Activated naive CD8-positive, alpha-beta T cell treated with anti-CD3 and anti-CD28 coated beads, Interleukin-2, amount 50 U/mL, for 24 hours (primary cell): ENCODE measurements around the gene RNF41.
A peak's percentile ranks its signal among the peaks of the same experiment; 100 is the strongest.

Source experiments
- ATAC-seq: fragments of 150-1000 bp; cut with Tn5 transposase; one replicate; pipeline ENCODE4 v1.10.0; 2021
- DNase-seq: peaks from one replicate; pipeline ENCODE4 v3.0.0; 2021
- H3K27ac Mint-ChIP-seq: one replicate; pipeline ENCODE4 v1.8.0; 2021; ENCODE audit warnings: mild to moderate bottlenecking, mixed read lengths
- H3K27me3 Mint-ChIP-seq: one replicate; pipeline ENCODE4 v1.8.0; 2021; ENCODE audit warnings: mixed read lengths
- H3K36me3 Mint-ChIP-seq: one replicate; pipeline ENCODE4 v1.8.0; 2021; ENCODE audit warnings: low read depth, mixed read lengths
- H3K4me1 Mint-ChIP-seq: one replicate; pipeline ENCODE4 v1.8.0; 2021; ENCODE audit warnings: mixed read lengths
- H3K4me3 Mint-ChIP-seq: one replicate; pipeline ENCODE4 v1.8.0; 2021; ENCODE audit warnings: mild to moderate bottlenecking, moderate library complexity, mixed read lengths
- H3K9me3 Mint-ChIP-seq: one replicate; pipeline ENCODE4 v1.8.0; 2021; ENCODE audit warnings: mixed read lengths

Gene RNF41

DNA sequence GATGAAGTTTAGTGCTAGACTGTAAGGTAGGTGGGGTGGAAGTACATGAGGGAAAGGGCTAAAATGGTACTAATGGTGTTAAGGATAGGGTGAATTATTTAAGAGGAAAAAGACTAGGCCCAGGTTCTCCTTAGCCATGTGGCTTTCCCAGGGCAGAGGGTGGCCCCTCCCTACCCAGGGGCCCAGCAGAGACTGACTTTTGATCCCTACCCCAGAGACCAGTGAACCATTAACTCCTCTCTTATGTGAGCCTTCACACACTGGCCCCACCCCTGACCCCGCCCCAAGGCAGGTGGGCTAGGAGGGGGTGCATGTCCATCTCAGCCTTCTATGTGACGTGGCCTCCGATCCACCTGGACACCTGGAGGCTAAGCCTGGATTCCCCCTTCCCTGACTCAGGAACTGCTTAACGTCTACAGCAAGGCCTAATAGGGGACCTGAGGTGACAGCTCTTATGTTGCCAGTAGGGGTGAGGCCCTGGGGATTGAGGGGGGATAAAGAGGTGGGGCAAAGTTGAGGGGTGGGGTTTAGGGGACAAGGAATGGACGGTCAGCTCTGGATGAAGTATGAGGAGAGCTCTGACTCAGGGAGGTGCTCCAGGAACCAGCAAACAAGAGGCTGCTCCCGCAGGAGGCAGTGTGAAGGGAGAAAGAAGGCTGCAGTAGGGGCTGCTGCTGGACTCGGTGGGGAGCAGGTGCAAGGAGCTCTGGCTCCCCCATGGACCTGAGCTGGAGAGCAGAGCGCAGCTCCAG is 8.9 kb upstream of the RNF41 start:
- Mint-ChIP-seq H3K9me3 (no peaks in the 10 kb centered on the region), H3K36me3 (peaks cover 13% of the 10 kb centered on the region), H3K27ac (no peak overlapping the region), H3K27me3 (no peaks in the 10 kb centered on the region), H3K4me3 (no peak overlapping the region), H3K4me1 (peaks cover 2% of the 10 kb centered on the region)
- DNase-seq (no peak), ATAC-seq (peak; percentile 10)

DNA sequence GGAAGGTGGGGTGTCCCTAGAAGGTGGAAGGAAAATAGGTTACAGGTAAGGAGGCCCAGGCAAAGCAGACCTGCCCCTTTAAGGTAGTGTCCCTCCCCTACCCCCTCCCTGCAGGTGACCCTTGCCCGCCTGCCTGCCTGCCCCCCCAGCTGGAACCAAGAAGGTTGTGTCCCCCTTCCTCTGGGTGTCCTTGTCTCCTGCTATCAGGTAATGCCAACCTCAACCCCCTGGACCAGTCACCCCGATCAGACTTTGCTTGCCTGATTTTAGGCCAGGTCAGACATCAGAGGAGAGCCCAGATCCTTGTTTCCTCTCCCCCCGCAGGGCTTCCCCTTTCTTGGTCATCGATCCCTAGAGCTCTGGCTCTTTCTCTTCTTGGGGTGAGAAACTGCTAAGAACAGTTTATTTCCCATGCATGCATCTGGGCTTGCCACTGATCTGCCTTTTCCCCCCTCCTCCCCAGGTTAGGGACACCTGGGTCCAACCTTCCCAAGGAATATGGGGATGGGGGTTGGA is 8.3 kb upstream of the RNF41 start, which contains the start of gene SLC39A5:
Gene SLC39A5, plus strand, starts transcription at position 136 of the 516 bp plus-strand sequence. CDS start 1,224 bp downstream, outside the sequence.
- Mint-ChIP-seq H3K4me1 (peaks cover 9% of the 10 kb centered on the region), H3K36me3 (peaks cover 13% of the 10 kb centered on the region), H3K4me3 (no peak within 1 kb of the TSS), H3K27me3 (no peaks in the 10 kb centered on the region), H3K27ac (no peak within 1 kb of the TSS), H3K9me3 (no peaks in the 10 kb centered on the region)
- DNase-seq (no peak), ATAC-seq (peak; percentile 9)

DNA sequence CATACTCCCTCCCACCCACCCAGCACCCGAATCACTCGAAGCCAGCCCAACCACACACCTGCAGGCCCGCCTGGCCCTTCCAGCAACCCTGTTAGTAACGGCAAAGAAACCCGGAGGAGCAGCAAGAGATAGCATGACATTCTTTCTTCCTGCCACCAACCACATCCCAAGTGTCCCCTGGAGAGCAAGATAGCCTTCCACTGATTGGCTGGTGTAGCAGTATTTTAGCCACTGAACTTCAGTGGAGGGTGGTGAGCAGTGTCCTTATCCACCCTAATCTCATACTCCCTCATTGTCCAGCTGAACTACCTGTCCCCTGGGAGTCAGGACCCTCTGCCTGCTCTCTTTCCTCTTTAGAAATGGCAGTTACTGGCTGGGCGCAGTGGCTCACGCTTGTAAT is 7.4 kb upstream of the RNF41 start:
- peaks cover 13% of the 10 kb centered on the region for H3K36me3 Mint-ChIP-seq
- no peak overlapping the region for H3K27ac Mint-ChIP-seq
- H3K4me3 Mint-ChIP-seq = no peak overlapping the region
- H3K27me3 Mint-ChIP-seq = no peaks in the 10 kb centered on the region
- no peak for ATAC-seq
- no peak for DNase-seq
- H3K9me3 Mint-ChIP-seq = no peaks in the 10 kb centered on the region
- H3K4me1 Mint-ChIP-seq = peaks cover 16% of the 10 kb centered on the region

DNA sequence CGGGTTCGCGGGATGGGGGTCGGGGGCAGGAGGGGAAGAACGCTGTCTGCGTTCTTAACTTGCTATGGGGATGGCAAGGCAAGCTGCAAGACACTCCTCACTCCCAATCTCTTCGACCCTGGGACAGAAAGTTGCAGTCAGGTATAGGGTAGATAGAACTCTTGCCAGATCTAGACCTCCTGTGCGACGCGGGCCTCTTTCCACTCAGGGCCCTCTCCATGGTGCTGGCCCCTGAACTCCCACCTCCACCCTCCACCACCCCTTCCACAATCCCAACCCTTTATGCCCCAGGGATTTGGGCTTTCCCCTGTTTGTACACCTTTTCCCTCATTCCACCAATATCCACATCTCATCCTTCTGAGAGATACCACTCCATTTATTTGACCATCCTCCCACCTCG is 3.2 kb upstream of the RNF41 start:
- no peak for ATAC-seq
- peaks cover 46% of the 10 kb centered on the region for H3K4me1 Mint-ChIP-seq
- H3K27me3 Mint-ChIP-seq = no peaks in the 10 kb centered on the region
- H3K27ac Mint-ChIP-seq = peak overlapping the region; percentile 88
- peaks cover 13% of the 10 kb centered on the region for H3K36me3 Mint-ChIP-seq
- H3K9me3 Mint-ChIP-seq = no peaks in the 10 kb centered on the region
- H3K4me3 Mint-ChIP-seq = peak overlapping the region; percentile 95
- no peak for DNase-seq

DNA sequence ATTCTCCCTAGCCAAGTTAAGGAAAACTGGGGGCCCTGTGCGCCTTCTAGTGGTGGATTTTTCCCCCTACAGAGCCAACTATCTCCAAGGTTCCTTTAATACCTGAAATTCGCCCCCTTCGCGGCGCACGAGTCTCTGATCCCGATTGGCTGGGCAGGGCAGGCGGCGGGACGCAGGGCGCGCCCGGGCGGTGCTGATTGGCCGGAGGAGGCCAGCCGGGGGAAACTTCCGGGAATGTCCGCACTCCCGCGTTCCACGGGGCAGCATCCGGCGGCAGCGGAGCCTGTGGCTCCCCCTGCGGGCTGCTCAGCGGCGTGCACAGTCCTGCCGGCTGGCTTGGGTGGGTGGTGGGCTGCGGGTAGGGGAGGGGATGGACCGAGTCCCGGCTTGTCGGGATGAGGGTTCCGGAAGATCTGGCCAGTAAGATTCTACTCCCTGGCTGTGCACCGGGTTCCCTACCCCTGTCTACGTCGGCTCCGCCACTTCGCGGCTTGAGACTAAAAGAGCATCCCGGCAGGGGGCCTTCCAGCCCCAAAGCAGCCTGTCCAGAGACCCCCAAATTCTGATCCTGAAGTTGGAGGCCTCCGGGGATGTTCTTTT is 2.5 kb upstream of the RNF41 start, which contains the start of gene NABP2:
Gene NABP2, plus strand, starts transcription at position 241 of the 600 bp plus-strand sequence. CDS start 515 bp downstream, outside the sequence.
- Mint-ChIP-seq H3K9me3 (no peaks in the 10 kb centered on the region), H3K27ac (peak within 1 kb of the TSS; percentile 88), H3K4me3 (peak within 1 kb of the TSS; percentile 95), H3K36me3 (peaks cover 13% of the 10 kb centered on the region), H3K27me3 (no peaks in the 10 kb centered on the region), H3K4me1 (peaks cover 47% of the 10 kb centered on the region)
- DNase-seq (peak; percentile 96), ATAC-seq (peak; percentile 91)

GRCh38 chr12:56223571-56224101 is 1.9 kb upstream of the RNF41 start:
- H3K9me3 Mint-ChIP-seq = no peaks in the 10 kb centered on the region
- H3K4me3 Mint-ChIP-seq = peak overlapping the region; percentile 95
- peaks cover 47% of the 10 kb centered on the region for H3K4me1 Mint-ChIP-seq
- no peak for ATAC-seq
- DNase-seq = no peak
- peaks cover 10% of the 10 kb centered on the region for H3K36me3 Mint-ChIP-seq
- no peaks in the 10 kb centered on the region for H3K27me3 Mint-ChIP-seq
- peak overlapping the region; percentile 88 for H3K27ac Mint-ChIP-seq

GRCh38 chr12:56222531-56222895 is 791 bp upstream of the RNF41 start:
- H3K4me3 Mint-ChIP-seq = peak overlapping the region; percentile 95
- H3K4me1 Mint-ChIP-seq = peaks cover 47% of the 10 kb centered on the region
- H3K36me3 Mint-ChIP-seq = peaks cover 8% of the 10 kb centered on the region
- DNase-seq (no peak), ATAC-seq (no peak)
- H3K27me3 Mint-ChIP-seq = no peaks in the 10 kb centered on the region
- H3K27ac Mint-ChIP-seq = peak overlapping the region; percentile 97
- H3K9me3 Mint-ChIP-seq = no peaks in the 10 kb centered on the region

DNA sequence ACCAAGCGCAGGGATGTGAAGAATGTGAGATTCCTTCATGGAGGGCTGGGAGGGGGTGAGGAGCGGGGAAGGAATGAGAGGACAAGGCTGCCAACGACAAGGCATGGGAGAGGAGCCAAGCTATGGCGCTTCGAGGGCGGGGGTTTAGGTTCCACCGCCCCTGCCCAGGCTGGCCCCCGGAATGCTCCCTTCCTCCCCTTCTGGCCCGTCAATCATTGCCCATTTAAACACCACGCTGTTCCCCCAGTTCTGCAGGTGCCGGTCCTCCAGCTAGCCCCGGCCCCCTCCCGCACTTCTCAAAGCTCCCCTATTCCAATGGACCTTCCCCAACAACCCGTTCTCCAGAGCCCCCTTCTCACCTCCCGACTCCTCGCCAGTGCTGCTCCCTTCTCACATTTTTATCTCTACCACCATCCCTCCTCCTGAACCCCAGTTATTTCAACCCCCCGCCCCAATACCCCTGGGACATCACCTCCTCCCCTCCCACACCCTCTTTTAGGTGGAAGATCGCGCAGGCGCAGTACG is 428 bp downstream of the RNF41 start:
- H3K27me3 Mint-ChIP-seq = no peaks in the 10 kb centered on the region
- no peaks in the 10 kb centered on the region for H3K9me3 Mint-ChIP-seq
- H3K4me1 Mint-ChIP-seq = peaks cover 47% of the 10 kb centered on the region
- peak overlapping the region; percentile 97 for H3K27ac Mint-ChIP-seq
- peak overlapping the region; percentile 95 for H3K4me3 Mint-ChIP-seq
- ATAC-seq (peak; percentile 12), DNase-seq (no peak)
- H3K36me3 Mint-ChIP-seq = peaks cover 4% of the 10 kb centered on the region

GRCh38 chr12:56220611-56221231 is 1.0 kb downstream of the RNF41 start:
- H3K27me3 Mint-ChIP-seq = no peaks in the 10 kb centered on the region
- no peak for DNase-seq
- H3K36me3 Mint-ChIP-seq = peaks cover 2% of the 10 kb centered on the region
- peak overlapping the region; percentile 95 for H3K4me3 Mint-ChIP-seq
- no peak for ATAC-seq
- peak overlapping the region; percentile 97 for H3K27ac Mint-ChIP-seq
- H3K4me1 Mint-ChIP-seq = peaks cover 45% of the 10 kb centered on the region
- H3K9me3 Mint-ChIP-seq = no peaks in the 10 kb centered on the region

DNA sequence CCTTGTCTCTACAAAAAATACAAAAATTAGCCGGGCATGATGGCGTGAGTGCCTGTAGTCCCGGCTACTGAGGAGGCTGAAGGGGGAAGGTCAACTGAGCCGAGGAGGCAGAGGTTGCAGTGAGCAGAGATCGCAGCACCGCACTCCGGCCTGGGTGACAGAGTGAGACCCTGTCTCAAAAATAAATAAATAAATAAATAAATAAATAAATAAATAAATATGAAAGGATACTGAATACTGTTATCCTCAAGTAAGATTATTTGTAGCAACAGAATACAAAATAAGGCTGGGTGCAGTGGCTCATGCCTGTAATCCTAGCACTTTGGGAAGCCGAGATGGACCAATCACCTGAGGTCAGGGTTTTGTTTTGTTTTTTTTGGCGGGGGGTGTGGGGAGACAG is 1.9 kb downstream of the RNF41 start:
- DNase-seq = no peak
- ATAC-seq = no peak
- H3K9me3 Mint-ChIP-seq = no peaks in the 10 kb centered on the region
- peaks cover 37% of the 10 kb centered on the region for H3K4me1 Mint-ChIP-seq
- no peak overlapping the region for H3K27ac Mint-ChIP-seq
- H3K4me3 Mint-ChIP-seq = no peak overlapping the region
- no peaks in the 10 kb centered on the region for H3K27me3 Mint-ChIP-seq
- peaks cover 5% of the 10 kb centered on the region for H3K36me3 Mint-ChIP-seq

GRCh38 chr12:56216461-56216860 is 5.3 kb downstream of the RNF41 start:
- H3K36me3 Mint-ChIP-seq = peaks cover 27% of the 10 kb centered on the region
- H3K27me3 Mint-ChIP-seq = no peaks in the 10 kb centered on the region
- H3K27ac Mint-ChIP-seq = no peak overlapping the region
- no peak for DNase-seq
- H3K4me3 Mint-ChIP-seq = no peak overlapping the region
- H3K4me1 Mint-ChIP-seq = peaks cover 8% of the 10 kb centered on the region
- no peaks in the 10 kb centered on the region for H3K9me3 Mint-ChIP-seq
- ATAC-seq = no peak

- Mint-ChIP-seq H3K4me1 (no peaks in the 10 kb centered on the region), H3K9me3 (no peaks in the 10 kb centered on the region), H3K36me3 (peaks cover 34% of the 10 kb centered on the region), H3K4me3 (no peak overlapping the region), H3K27ac (no peak overlapping the region), H3K27me3 (no peaks in the 10 kb centered on the region)
- no peak for DNase-seq
- ATAC-seq = no peak
Observed at GRCh38 chr12:56213878-56214277, 7.8 kb downstream of the RNF41 start.

DNA sequence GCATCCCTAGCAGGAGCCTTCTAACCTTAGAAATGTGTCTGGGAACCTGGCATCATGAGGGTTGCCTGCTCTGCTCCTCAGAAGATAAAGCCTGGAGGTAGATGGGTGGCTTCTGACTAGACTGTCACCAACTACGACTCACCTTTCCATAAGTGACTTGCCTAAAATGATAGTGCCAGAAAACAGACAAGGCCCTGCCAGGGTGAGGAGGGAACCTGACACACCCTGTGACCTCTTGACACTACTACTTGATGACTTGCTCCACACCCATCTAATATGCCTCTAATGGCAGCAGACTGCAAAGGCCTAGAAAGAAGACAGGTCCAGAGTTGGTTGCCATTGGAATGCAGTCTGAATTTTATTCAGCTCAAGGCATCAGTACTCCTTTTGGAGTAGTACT is 9.4 kb downstream of the RNF41 start:
- H3K9me3 Mint-ChIP-seq = no peaks in the 10 kb centered on the region
- H3K27me3 Mint-ChIP-seq = no peaks in the 10 kb centered on the region
- no peak overlapping the region for H3K27ac Mint-ChIP-seq
- no peaks in the 10 kb centered on the region for H3K4me1 Mint-ChIP-seq
- no peak overlapping the region for H3K4me3 Mint-ChIP-seq
- DNase-seq (no peak), ATAC-seq (peak; percentile 86)
- H3K36me3 Mint-ChIP-seq = peaks cover 37% of the 10 kb centered on the region

DNA sequence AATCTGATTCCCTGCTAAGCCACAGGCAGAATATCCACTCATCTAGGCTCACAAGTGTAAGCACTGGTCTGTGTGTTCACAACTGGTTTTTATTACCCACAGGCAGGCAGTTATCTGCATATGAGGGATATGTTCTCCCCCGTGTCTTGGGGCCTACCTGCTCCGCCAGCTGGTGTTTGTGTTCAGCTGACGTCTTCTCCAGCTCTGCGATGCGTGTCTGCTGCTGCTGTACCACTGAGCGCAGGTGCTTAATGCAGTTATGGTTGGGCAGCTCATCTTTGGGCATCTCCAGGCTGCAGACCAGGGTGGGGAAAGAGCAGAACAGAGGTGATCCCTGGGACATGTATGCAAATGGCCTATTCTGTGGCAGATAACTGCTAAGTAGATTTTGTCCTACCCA is 13.7 kb downstream of the RNF41 start:
- Mint-ChIP-seq H3K4me3 (no peak overlapping the region), H3K27me3 (no peaks in the 10 kb centered on the region), H3K9me3 (no peaks in the 10 kb centered on the region), H3K4me1 (peaks cover 2% of the 10 kb centered on the region), H3K36me3 (peaks cover 37% of the 10 kb centered on the region), H3K27ac (no peak overlapping the region)
- DNase-seq (no peak), ATAC-seq (no peak)
